Mesodermal cell (in vitro differentiated cells): ENCODE data around the gene SNX8.

Experiments
- H3K27ac ChIP-seq: 2 replicates; pipeline ENCODE4 v1.7.0; 2013; ENCODE audit warnings: mild to moderate bottlenecking, low read depth, low read length, moderate library complexity; ENCODE audit not compliant: severe bottlenecking
- H3K36me3 ChIP-seq: 2 replicates; pipeline ENCODE4 v1.7.1; 2013; ENCODE audit warnings: mild to moderate bottlenecking, low read length, moderate library complexity; ENCODE audit not compliant: control insufficient read depth, insufficient read depth
- H3K4me1 ChIP-seq: one replicate; pipeline ENCODE4 v1.7.1; 2013; ENCODE audit warnings: mild to moderate bottlenecking, low read length; ENCODE audit not compliant: insufficient read depth, control insufficient read depth, poor library complexity, severe bottlenecking
- H3K4me3 ChIP-seq: 2 replicates; pipeline ENCODE4 v1.7.0; 2013; ENCODE audit warnings: low read length, control low read depth, mild to moderate bottlenecking; ENCODE audit not compliant: insufficient read depth, poor library complexity, severe bottlenecking; ENCODE audit errors: extremely low read depth
- H3K9me3 ChIP-seq: 2 replicates; pipeline ENCODE4 v1.7.1; 2013; ENCODE audit warnings: mild to moderate bottlenecking, low read length, moderate library complexity; ENCODE audit not compliant: control insufficient read depth
- WGBS, 2 experiments: methylation state at CpG; one replicate each; pipeline ENCODE4 v1.1.5; 2013; ENCODE audit warnings: missing lambda C conversion rate in 2 of 2; ENCODE audit not compliant: insufficient coverage in 2 of 2; 5-methylcytosine and 5-hydroxymethylcytosine counted together

The SNX8 gene

GRCh38 chr7:2254429-2255144, 59.7 kb downstream of the SNX8 start:
- peaks cover 26% of the 10 kb centered on the region for H3K36me3 ChIP-seq
- H3K4me3 ChIP-seq, result no peak overlapping the region
- WGBS, 2 experiments, result 93 to 97% methylated on average over 25 to 31 of the region's 31 CpGs

DNA sequence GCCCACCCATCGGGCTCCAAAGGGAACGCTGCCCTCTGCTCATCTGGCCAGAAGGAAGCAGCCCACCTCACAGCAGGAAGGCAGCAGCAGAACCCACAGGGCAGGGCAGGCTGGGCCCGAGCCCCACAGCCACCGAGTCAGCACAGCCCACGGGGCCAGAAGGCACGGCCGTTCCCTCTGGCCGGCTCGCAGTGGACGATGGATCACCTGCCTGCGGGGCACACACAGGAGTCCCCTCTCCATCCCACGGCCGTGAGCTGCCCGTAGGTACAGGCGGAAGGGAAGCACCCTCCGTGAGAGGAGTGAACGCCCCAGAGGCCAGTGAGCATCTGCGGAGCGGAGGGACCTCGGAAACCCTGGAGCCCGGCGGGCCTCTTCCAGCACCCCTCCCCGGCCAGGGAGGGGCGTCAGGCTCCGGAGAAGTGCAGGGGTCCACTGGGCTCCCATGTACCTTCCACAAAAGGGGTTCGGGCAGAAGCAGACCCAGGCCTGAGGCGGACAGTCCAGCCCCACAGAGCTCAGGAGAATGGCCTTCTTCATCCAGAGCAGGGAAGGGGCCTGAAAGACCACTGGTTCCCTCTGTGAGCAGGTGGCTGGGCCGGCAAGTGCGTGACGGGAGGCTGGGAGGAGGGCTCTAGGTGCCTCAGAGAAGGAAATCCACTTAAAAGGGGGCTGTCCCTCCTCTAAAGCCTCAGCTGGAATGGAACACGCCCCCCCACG, 60.6 kb downstream of the SNX8 start:
- H3K36me3 ChIP-seq, result peaks cover 26% of the 10 kb centered on the region
- no peaks in the 10 kb centered on the region for H3K9me3 ChIP-seq
- WGBS, 2 experiments, result 96 to 97% methylated on average over 27 to 32 of the region's 32 CpGs

More at GRCh38 chr7:2254429-2255144, 59.7 kb downstream of the SNX8 start:
- H3K9me3 ChIP-seq, result no peaks in the 10 kb centered on the region
- H3K27ac ChIP-seq, result no peak overlapping the region
- H3K4me1 ChIP-seq, result peaks cover 1% of the 10 kb centered on the region

GRCh38 chr7:2253021-2253420, 61.2 kb downstream of the SNX8 start:
- WGBS, 2 experiments, result 94 to 97% methylated on average over 9 of the region's 9 CpGs
- Histone ChIP-seq H3K9me3 (no peaks in the 10 kb centered on the region), H3K4me3 (no peak overlapping the region), H3K27ac (no peak overlapping the region), H3K4me1 (peaks cover 13% of the 10 kb centered on the region), H3K36me3 (peaks cover 28% of the 10 kb centered on the region)

More for the DNA sequence above, 60.6 kb downstream of the SNX8 start:
- H3K4me1 ChIP-seq, result peaks cover 10% of the 10 kb centered on the region
- H3K27ac ChIP-seq, result no peak overlapping the region
- no peak overlapping the region for H3K4me3 ChIP-seq

DNA sequence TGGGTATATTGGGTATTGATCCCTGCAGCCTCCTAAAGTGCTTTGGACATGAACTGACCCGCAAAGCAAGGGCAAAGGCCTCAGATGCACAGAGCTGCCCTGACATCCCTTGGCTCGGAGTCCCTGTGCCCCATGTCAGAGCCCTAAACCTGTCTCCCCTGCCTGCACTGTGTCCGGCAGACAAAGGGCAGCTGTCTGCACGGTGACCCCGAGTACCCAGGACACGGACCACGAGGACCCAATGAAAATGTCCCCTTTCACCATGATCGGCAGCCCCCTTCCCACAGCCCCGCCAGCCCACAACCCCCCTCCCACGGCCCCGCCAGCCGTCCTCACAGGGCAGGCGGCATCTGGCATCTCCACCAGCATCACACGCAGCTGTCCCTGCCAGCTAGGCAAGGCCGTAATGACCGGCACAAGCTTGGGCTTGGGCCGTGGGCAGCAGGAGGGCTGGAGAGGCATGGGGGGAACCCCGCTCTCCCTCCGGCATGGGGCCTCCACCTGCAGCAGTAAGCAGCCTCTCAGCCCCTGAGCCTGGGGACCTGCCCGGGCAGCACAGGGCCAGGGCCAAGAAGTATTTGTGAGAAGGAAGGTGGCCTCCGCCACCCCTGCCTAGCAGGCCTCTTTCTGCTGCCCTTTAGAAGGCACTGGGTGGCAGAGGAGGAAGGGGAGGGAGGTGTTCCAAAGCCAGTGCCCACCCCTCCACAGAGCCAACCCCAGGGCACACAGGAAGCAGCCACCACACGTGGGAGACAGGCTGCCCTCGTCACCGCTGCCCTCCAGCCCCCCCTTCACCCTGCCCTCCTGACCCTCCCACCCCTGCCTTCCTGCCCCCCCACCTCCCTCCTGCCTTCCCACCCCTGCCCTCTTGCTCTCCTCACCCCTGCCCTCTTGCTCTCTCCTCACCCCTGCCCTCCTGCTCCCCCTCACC, 62.1 kb downstream of the SNX8 start:
- Histone ChIP-seq H3K9me3 (no peaks in the 10 kb centered on the region), H3K4me3 (no peak overlapping the region), H3K4me1 (peaks cover 13% of the 10 kb centered on the region), H3K27ac (no peak overlapping the region), H3K36me3 (peaks cover 26% of the 10 kb centered on the region)
- WGBS, 2 experiments, result 89 to 93% methylated on average over 8 to 12 of the region's 24 CpGs

DNA sequence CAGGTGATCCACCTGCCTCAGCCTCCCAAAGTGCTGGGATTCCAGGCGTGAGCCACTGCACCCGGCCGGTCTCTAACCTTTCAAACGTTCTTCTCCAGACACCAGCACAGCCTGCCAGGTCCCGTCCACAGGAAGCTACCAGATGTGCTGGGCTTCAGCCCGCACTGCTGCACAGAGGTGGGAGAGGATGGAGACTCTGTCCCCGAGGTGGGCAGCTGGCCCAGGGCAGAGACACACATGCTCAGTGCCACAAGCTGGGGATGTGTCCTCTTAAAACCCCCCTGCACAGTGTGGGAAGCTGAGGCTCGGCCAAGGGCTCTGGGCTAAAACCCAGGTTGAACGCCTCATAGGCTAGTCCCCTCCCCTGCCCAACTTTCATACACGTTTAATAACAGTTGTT, 62.9 kb downstream of the SNX8 start:
- 82 to 95% methylated on average over 7 to 9 of the region's 10 CpGs for WGBS, 2 experiments
- Histone ChIP-seq H3K36me3 (peaks cover 24% of the 10 kb centered on the region), H3K4me1 (peaks cover 13% of the 10 kb centered on the region), H3K27ac (no peak overlapping the region), H3K4me3 (no peak overlapping the region), H3K9me3 (no peaks in the 10 kb centered on the region)

DNA sequence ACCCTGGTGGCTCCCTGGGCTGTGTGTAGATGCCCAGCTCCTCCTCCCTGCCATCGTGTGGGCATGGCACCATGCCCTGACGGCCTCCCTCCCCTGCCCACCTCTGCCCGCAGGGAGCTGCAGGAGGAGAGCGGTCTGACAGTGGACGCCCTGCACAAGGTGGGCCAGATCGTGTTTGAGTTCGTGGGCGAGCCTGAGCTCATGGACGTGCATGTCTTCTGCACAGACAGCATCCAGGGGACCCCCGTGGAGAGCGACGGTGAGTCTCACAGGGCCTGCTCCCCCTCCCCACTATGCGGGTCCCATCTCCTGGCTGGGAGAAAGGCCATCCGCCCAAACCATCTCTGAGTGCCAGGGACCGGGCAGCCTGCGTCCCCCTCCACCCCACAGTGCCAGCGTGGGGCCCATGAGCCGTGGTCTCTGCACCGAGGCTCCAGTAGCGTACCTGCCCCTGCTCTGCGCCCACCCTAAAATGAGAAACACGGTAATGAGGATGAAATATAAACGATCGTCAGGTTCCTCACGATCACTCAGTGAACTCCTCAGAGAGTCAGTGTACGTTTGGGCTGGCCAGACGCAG, 64.4 kb downstream of the SNX8 start:
- peaks cover 13% of the 10 kb centered on the region for H3K4me1 ChIP-seq
- no peak overlapping the region for H3K27ac ChIP-seq
- H3K36me3 ChIP-seq, result peaks cover 18% of the 10 kb centered on the region
- no peaks in the 10 kb centered on the region for H3K9me3 ChIP-seq
- 90 to 95% methylated on average over 19 to 26 of the region's 27 CpGs for WGBS, 2 experiments
- no peak overlapping the region for H3K4me3 ChIP-seq

DNA sequence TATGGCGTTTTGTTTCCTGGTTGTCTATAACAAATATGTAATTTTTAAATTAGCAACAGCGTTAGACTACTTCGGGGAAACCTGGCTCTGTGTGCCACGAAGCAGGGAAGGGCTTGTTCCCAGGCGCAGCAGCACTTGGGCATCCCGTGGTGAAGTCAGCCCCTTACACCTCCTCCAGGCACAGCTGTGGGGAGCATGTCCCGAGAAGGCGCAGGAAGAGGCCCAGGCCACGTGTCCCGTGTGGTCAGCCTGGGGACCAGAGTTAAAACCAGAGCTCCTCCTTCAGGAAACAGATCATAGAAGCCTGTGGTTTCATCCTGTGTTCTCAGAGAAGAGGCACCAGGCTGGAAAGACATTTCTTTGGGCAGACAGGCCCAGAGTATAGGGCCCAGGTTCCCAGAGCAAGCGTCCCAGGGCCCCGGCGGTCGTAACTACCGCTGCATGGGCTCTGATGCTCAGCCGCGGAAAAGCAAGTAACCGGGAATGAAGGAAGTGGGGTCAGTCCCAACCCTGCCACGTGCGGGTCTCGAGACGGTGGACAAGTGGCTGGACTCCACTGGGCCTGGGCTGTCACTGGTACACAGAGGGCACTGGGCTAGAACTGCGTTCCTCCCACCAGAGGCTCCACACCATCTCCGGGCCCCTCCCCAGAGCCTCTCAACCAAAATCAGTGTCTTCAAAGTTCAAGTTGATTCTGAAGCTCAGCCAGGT, 65.1 kb downstream of the SNX8 start:
- H3K9me3 ChIP-seq, result no peaks in the 10 kb centered on the region
- no peak overlapping the region for H3K4me3 ChIP-seq
- no peak overlapping the region for H3K27ac ChIP-seq
- peaks cover 13% of the 10 kb centered on the region for H3K4me1 ChIP-seq
- 85 to 93% methylated on average over 18 to 23 of the region's 24 CpGs for WGBS, 2 experiments
- H3K36me3 ChIP-seq, result peaks cover 12% of the 10 kb centered on the region

GRCh38 chr7:2247141-2247995, 66.9 kb downstream of the SNX8 start:
- peaks cover 12% of the 10 kb centered on the region for H3K36me3 ChIP-seq
- 86% methylated on average over 28 to 32 of the region's 36 CpGs for WGBS, 2 experiments

GRCh38 chr7:2245883-2246675, 68.2 kb downstream of the SNX8 start:
- H3K4me3 ChIP-seq, result no peak overlapping the region
- H3K9me3 ChIP-seq, result no peaks in the 10 kb centered on the region
- H3K36me3 ChIP-seq, result peaks cover 7% of the 10 kb centered on the region
- H3K4me1 ChIP-seq, result peaks cover 20% of the 10 kb centered on the region
- 87 to 93% methylated on average over 19 to 21 of the region's 22 CpGs for WGBS, 2 experiments
- no peak overlapping the region for H3K27ac ChIP-seq

More at GRCh38 chr7:2247141-2247995, 66.9 kb downstream of the SNX8 start:
- Histone ChIP-seq H3K4me1 (peaks cover 20% of the 10 kb centered on the region), H3K27ac (no peak overlapping the region), H3K4me3 (no peak overlapping the region), H3K9me3 (no peaks in the 10 kb centered on the region)
